Colonic mucosa (tissue), 4 donors: ENCODE results near the gene TRUB1. TPM values are rescaled to one million over a fixed set of nuclear protein-coding genes. Genes with fewer than 3 reads are reported as not detected.

Experiments
- DNase-seq: peaks from one replicate; pipeline ENCODE4 v3.0.0-alpha.2; 2020
- H3K27ac ChIP-seq: fragments of 200-600 bp; one replicate; pipeline ENCODE4 v1.8.0; 2021
- H3K27me3 ChIP-seq: fragments of 200-600 bp; one replicate; pipeline ENCODE4 v1.8.0; 2021
- H3K36me3 ChIP-seq: fragments of 200-600 bp; one replicate; pipeline ENCODE4 v1.8.0; 2021
- H3K4me1 ChIP-seq: fragments of 200-600 bp; one replicate; pipeline ENCODE4 v1.8.0; 2021; ENCODE audit warnings: mild to moderate bottlenecking
- H3K4me3 ChIP-seq: fragments of 200-600 bp; one replicate; pipeline ENCODE4 v1.8.0; 2021
- H3K9ac ChIP-seq, 2 donors: one replicate each; pipeline ENCODE4 v1.7.0; 2013; ENCODE audit warnings: control low read depth in 2 of 2, low read depth in 2 of 2, low read length in 2 of 2
- H3K9me3 ChIP-seq: fragments of 200-600 bp; one replicate; pipeline ENCODE4 v1.8.0; 2021
- intact Hi-C: fragments of 100-400 bp; cut with DNase I; formaldehyde crosslinking; loops from one replicate; pipeline ENCODE4 v1.14.1; 2022
- total RNA-seq, 2 donors: library from RNA; stranded (reverse); fragmentation: NEBNext Ultra II Directional in 1 of 2; extraction: Animal tissue kit (Norgen Biotek cat#: 25700) in 1 of 2; gene quantifications; one replicate each; pipeline ENCODE4 v1.2.1, GENCODE V29; 2021
- TF ChIP-seq, protein P1 (sequence below): fragments of 200-600 bp; IDR thresholded peaks from one replicate; pipeline ENCODE4 v1.8.0; 2022; ENCODE audit warnings: antibody characterized with exemption, mild to moderate bottlenecking
- donor health status: healthy.
- donor health status: DM: no; HTN: no; CAD: no.
- donor health status: DM: no; HTN: no; CAD: no.

The TRUB1 gene
- total RNA-seq, 2 donors from 2014 or later = 15.1 to 20.3 TPM

DNA sequence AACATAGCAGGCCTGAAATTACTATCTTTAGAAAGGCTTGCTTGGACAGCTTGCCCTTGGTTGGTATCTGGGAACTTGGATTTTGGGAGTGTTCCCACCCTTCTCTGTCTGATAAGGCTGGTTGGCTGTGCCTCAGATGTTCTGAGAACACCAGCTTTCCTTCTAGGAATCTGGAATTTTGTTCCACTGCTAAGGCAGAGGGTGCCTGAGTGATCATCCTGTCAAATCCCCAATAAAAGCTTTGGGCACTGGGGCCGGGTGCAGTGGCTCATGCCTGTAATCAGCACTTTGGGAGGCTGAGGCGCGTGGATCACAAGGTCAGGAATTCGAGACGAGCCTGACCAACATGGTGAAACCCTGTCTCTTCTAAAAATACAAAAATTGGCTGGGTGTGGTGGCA, 5.0 kb downstream of the TRUB1 start:
- H3K27ac ChIP-seq = no peak overlapping the region
- no peaks in the 10 kb centered on the region for H3K36me3 ChIP-seq
- no peak for DNase-seq
- TF ChIP-seq, protein P1, sequence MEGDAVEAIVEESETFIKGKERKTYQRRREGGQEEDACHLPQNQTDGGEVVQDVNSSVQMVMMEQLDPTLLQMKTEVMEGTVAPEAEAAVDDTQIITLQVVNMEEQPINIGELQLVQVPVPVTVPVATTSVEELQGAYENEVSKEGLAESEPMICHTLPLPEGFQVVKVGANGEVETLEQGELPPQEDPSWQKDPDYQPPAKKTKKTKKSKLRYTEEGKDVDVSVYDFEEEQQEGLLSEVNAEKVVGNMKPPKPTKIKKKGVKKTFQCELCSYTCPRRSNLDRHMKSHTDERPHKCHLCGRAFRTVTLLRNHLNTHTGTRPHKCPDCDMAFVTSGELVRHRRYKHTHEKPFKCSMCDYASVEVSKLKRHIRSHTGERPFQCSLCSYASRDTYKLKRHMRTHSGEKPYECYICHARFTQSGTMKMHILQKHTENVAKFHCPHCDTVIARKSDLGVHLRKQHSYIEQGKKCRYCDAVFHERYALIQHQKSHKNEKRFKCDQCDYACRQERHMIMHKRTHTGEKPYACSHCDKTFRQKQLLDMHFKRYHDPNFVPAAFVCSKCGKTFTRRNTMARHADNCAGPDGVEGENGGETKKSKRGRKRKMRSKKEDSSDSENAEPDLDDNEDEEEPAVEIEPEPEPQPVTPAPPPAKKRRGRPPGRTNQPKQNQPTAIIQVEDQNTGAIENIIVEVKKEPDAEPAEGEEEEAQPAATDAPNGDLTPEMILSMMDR = no peak
- H3K4me1 ChIP-seq = peaks cover 3% of the 10 kb centered on the region
- H3K27me3 ChIP-seq = no peaks in the 10 kb centered on the region
- intact Hi-C loops = no loop called here
- no peak overlapping the region for H3K9ac ChIP-seq
- H3K4me3 ChIP-seq = no peak overlapping the region
- no peaks in the 10 kb centered on the region for H3K9me3 ChIP-seq

DNA sequence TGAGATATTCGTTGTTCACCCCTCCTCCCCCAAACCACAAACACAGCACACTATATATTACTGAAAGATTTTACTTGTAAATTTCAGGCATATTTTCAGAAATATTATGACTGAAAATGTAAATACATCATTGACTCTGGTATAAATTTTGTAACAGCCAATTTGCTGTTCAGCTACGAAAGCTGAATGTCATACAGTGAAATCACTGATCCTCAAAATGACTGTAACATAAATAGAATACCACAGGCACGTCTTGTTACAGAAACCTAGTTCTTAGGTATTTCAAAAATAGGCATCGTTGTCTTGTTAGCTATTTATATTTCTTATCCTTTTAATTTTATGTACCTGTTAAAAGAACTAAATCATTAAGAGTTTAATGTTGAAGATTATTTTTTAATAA, 15.1 kb downstream of the TRUB1 start:
- H3K27ac ChIP-seq = no peak overlapping the region
- TF ChIP-seq, protein P1 = no peak
- intact Hi-C loops = no loop called here

DNA sequence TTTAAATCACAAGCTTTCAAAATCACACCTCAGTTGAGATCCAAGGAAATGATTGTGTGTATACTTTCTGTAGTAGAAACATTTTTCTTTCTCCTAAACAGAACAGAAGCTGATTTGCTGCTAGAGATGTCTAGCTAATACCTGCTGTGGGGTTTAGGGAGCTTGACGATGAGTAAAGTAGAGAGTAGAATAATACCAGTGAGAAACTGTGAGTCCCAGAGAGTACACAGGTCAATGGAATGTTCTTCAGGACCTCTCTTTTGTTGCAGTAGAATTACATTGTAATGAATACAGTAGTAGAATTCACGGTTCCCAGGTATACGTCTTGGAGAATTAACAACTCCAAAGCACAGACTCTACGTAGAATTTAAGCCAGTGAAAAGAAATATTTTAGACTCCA, 18.0 kb downstream of the TRUB1 start:
- intact Hi-C loops = no loop called here
- H3K9me3 ChIP-seq = no peaks in the 10 kb centered on the region
- no peaks in the 10 kb centered on the region for H3K4me1 ChIP-seq
- no peaks in the 10 kb centered on the region for H3K27me3 ChIP-seq
- TF ChIP-seq, protein P1 = no peak
- no peak overlapping the region for H3K9ac ChIP-seq
- no peak overlapping the region for H3K4me3 ChIP-seq
- H3K36me3 ChIP-seq = no peaks in the 10 kb centered on the region
- DNase-seq = no peak
- H3K27ac ChIP-seq = no peak overlapping the region

More for the DNA sequence above, 15.1 kb downstream of the TRUB1 start:
- Histone ChIP-seq H3K36me3 (no peaks in the 10 kb centered on the region), H3K4me1 (no peaks in the 10 kb centered on the region), H3K4me3 (no peak overlapping the region), H3K27me3 (no peaks in the 10 kb centered on the region), H3K9me3 (no peaks in the 10 kb centered on the region), H3K9ac (no peak overlapping the region)
- DNase-seq = no peak

DNA sequence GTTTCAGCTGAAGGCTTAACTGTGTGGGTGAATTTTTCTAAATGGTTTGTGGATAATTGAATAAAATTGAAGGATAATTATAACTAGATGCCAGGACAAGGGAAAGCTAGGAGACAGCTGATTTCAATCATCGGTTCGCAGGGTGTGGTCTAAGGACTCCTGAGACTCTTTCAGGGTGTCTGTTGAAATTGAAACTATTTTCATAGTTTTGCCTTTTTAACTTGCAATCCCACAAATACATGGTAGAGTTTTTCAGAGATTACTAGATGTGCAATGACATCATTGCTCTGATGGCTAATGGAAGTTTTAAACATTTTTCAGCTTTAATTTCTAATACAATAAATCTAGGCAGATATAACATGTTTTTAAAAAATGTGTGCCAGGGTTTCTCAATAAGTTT, 18.5 kb downstream of the TRUB1 start:
- Histone ChIP-seq H3K27me3 (no peaks in the 10 kb centered on the region), H3K9me3 (no peaks in the 10 kb centered on the region), H3K27ac (no peak overlapping the region), H3K9ac (no peak overlapping the region), H3K36me3 (no peaks in the 10 kb centered on the region), H3K4me3 (no peak overlapping the region), H3K4me1 (no peaks in the 10 kb centered on the region)
- intact Hi-C loops = no loop called here
- TF ChIP-seq, protein P1 = no peak
- DNase-seq = no peak

DNA sequence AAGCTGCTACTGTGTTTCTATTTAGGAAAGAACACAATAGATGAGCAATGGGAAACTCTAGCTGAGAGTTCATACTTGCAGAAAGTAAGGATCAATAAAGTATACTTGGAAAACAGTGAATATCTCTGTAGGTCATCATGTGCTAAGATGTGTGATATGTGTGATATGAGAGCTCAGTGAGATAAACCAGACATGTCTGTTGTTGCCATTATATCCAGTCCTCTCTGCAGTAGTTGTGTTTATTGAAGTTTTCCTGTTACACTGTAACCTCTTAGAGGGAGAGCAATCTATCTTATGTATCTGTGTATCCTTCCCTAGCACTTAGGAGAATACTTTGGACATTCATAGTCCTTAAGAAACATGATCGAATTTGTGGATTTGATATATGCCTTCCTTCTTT, 19.1 kb downstream of the TRUB1 start:
- H3K27me3 ChIP-seq = no peaks in the 10 kb centered on the region
- no peak overlapping the region for H3K9ac ChIP-seq
- no peaks in the 10 kb centered on the region for H3K4me1 ChIP-seq
- TF ChIP-seq, protein P1 = no peak
- no peak for DNase-seq
- no peaks in the 10 kb centered on the region for H3K9me3 ChIP-seq
- H3K27ac ChIP-seq = no peak overlapping the region
- no peaks in the 10 kb centered on the region for H3K36me3 ChIP-seq
- intact Hi-C loops = no loop called here
- H3K4me3 ChIP-seq = no peak overlapping the region

DNA sequence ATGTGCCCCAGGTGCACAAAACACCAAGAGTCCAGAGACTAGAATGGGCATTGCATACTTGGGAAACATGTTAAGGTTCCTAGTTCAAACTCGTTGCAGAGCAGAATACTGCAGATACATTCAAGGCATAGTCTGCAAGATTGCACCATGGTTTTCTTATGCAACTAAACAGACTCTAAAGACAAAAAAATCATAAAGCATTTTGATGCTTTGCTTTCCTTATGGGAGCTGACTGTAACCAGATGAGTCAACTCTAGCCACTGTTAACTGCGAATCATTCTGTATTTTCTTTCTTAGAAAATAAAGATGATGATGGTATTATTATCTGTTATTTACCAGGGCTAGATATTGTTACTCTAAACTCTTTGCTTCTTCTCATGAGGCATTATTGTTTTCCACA, 19.7 kb downstream of the TRUB1 start:
- H3K27ac ChIP-seq = no peak overlapping the region
- intact Hi-C loops = no loop called here
- no peaks in the 10 kb centered on the region for H3K4me1 ChIP-seq
- DNase-seq = no peak
- TF ChIP-seq, protein P1 = no peak
- H3K27me3 ChIP-seq = no peaks in the 10 kb centered on the region
- H3K36me3 ChIP-seq = no peaks in the 10 kb centered on the region
- no peaks in the 10 kb centered on the region for H3K9me3 ChIP-seq
- no peak overlapping the region for H3K9ac ChIP-seq
- H3K4me3 ChIP-seq = no peak overlapping the region
